ENCODE results near the gene PDE3A.

The PDE3A gene

GRCh38 chr12:20453756-20454310 lies 85.5 kb downstream of the PDE3A start:
- in situ Hi-C loops (cut with MboI; ENCODE audit: low sequenced_read_pairs): no loop called here

GRCh38 chr12:20455001-20455706 lies 86.8 kb downstream of the PDE3A start:
- in situ Hi-C loops (cut with MboI; ENCODE audit: low sequenced_read_pairs): no loop called here

- in situ Hi-C loops (cut with MboI; ENCODE audit: low sequenced_read_pairs): no loop called here
These were observed 89.2 kb downstream of the PDE3A start for GRCh38 chr12:20457582-20457981.

- in situ Hi-C loops (cut with MboI; ENCODE audit: low sequenced_read_pairs): no loop called here
These were observed 89.7 kb downstream of the PDE3A start for GRCh38 chr12:20458011-20458410.

GRCh38 chr12:20459920-20460319 lies 91.6 kb downstream of the PDE3A start:
- in situ Hi-C loops (cut with MboI; ENCODE audit: low sequenced_read_pairs): no loop called here

GRCh38 chr12:20460956-20461355 lies 92.6 kb downstream of the PDE3A start:
- in situ Hi-C loops (cut with MboI; ENCODE audit: low sequenced_read_pairs): no loop called here

- in situ Hi-C loops (cut with MboI; ENCODE audit: low sequenced_read_pairs): no loop called here
These were observed 95.7 kb downstream of the PDE3A start for GRCh38 chr12:20463913-20464524.

GRCh38 chr12:20469300-20469699 lies 101.0 kb downstream of the PDE3A start:
- in situ Hi-C loops (cut with MboI; ENCODE audit: low sequenced_read_pairs): no loop called here

GRCh38 chr12:20469756-20470155 lies 101.4 kb downstream of the PDE3A start:
- in situ Hi-C loops (cut with MboI; ENCODE audit: low sequenced_read_pairs): no loop called here

GRCh38 chr12:20472102-20472782 lies 103.9 kb downstream of the PDE3A start:
- in situ Hi-C loops (cut with MboI; ENCODE audit: low sequenced_read_pairs): no loop called here

GRCh38 chr12:20473133-20473532 lies 104.8 kb downstream of the PDE3A start:
- in situ Hi-C loops (cut with MboI; ENCODE audit: low sequenced_read_pairs): no loop called here

GRCh38 chr12:20474016-20474415 lies 105.7 kb downstream of the PDE3A start:
- in situ Hi-C loops (cut with MboI; ENCODE audit: low sequenced_read_pairs): no loop called here

- in situ Hi-C loops (cut with MboI; ENCODE audit: low sequenced_read_pairs): no loop called here
These were observed 106.1 kb downstream of the PDE3A start for GRCh38 chr12:20474443-20474842.

- in situ Hi-C loops (cut with MboI; ENCODE audit: low sequenced_read_pairs): no loop called here
These were observed 107.2 kb downstream of the PDE3A start for GRCh38 chr12:20475542-20475941.

GRCh38 chr12:20476551-20476950 lies 108.2 kb downstream of the PDE3A start:
- in situ Hi-C loops (cut with MboI; ENCODE audit: low sequenced_read_pairs): no loop called here

- in situ Hi-C loops (cut with MboI; ENCODE audit: low sequenced_read_pairs): no loop called here
These were observed 108.9 kb downstream of the PDE3A start for GRCh38 chr12:20477255-20477654.

- in situ Hi-C loops (cut with MboI; ENCODE audit: low sequenced_read_pairs): no loop called here
These were observed 109.3 kb downstream of the PDE3A start for GRCh38 chr12:20477672-20478071.

GRCh38 chr12:20482491-20483054 lies 114.2 kb downstream of the PDE3A start:
- in situ Hi-C loops (cut with MboI; ENCODE audit: low sequenced_read_pairs): no loop called here

GRCh38 chr12:20483776-20484175 lies 115.4 kb downstream of the PDE3A start:
- in situ Hi-C loops (cut with MboI; ENCODE audit: low sequenced_read_pairs): no loop called here

GRCh38 chr12:20486233-20486632 lies 117.9 kb downstream of the PDE3A start:
- in situ Hi-C loops (cut with MboI; ENCODE audit: low sequenced_read_pairs): no loop called here

GRCh38 chr12:20487519-20487918 lies 119.2 kb downstream of the PDE3A start:
- in situ Hi-C loops (cut with MboI; ENCODE audit: low sequenced_read_pairs): no loop called here
